ENCODE data around the gene UXT.

Gene UXT

DNA sequence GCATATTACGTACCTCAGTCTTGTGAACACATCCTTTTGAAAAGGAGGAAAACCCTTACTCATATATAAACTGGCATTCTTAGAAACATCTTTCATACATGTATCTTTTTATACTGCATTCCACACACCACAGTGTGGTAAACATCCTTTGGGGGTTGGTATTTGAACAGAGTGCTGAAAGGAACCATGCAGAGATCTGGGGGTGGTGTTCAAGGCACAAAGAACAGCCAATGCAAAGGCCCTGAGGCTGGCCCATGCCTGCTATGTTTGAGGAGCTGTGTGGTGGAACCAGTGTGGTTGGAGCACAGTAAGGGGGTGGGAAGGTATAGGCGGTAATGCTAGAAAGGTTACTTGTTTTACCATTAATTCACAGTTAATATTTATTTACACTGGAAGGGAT is 10.6 kb downstream of the UXT start:
- Histone ChIP-seq H3K4me1 (ENCODE audit: insufficient read depth, low read length) (no peaks in the 10 kb centered on the region), H3K27ac (ENCODE audit: low read depth, low read length) (no peak overlapping the region), H3K27me3 (ENCODE audit: insufficient read depth, low read length) (no peaks in the 10 kb centered on the region), H3K36me3 (ENCODE audit: insufficient read depth, low read length) (peaks cover 15% of the 10 kb centered on the region), H3K9me3 (ENCODE audit: insufficient read depth, low read depth, low read length) (no peaks in the 10 kb centered on the region), H3K4me3 (ENCODE audit: low read length) (no peak overlapping the region), H3K9ac (ENCODE audit: low read depth, low read length) (no peak overlapping the region)
- WGBS, result 100% methylated on average over 1 of the region's 2 CpGs

DNA sequence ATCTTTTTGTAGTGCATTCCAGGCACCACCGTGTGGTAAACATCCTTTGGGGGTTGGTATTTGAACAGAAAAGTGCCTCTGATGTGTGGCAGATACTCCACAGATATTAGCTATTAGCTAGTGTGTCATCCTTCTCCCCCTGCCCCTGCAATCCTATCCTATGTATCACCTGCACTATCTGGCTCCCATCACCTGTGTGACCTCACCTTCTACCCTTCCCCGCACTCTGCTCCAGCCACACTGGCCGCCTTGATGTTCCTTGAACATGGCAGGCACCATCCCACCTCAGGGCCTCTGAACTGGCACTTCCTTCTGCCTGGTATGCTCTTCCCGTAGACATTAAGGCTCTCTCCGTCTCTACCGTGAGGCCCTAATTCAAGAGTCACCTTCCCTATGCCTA is 12.3 kb downstream of the UXT start:
- 89% methylated on average over 6 of the region's 6 CpGs for WGBS
- Histone ChIP-seq H3K4me1 (ENCODE audit: insufficient read depth, low read length) (no peaks in the 10 kb centered on the region), H3K27me3 (ENCODE audit: insufficient read depth, low read length) (no peaks in the 10 kb centered on the region), H3K9me3 (ENCODE audit: insufficient read depth, low read depth, low read length) (no peaks in the 10 kb centered on the region), H3K36me3 (ENCODE audit: insufficient read depth, low read length) (peaks cover 13% of the 10 kb centered on the region; the same call in 1 of the 2 replicates), H3K4me3 (ENCODE audit: low read length) (no peak overlapping the region), H3K9ac (ENCODE audit: low read depth, low read length) (no peak overlapping the region), H3K27ac (ENCODE audit: low read depth, low read length) (no peak overlapping the region)

DNA sequence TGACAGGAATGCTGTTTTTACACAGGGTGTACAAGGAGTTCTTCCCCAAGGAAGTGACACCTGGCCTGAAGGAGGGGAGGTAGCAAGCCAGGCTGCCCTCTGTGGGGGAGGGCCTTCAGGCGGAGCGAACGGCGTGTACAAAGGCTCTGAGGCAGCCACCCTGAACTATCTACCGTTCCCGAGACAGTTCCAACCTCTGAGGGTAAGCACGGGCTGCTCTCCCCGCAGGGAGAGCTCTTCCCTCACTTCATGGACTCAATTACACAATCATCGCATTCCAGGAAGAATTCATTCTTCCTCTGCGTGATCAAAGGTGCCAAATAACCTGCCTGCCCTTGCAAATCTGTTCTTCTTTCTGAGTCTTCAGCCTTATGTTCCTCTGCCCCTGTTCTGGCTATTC is 13.4 kb downstream of the UXT start:
- 86% methylated on average over 10 of the region's 10 CpGs for WGBS
- Histone ChIP-seq H3K4me1 (ENCODE audit: insufficient read depth, low read length) (no peaks in the 10 kb centered on the region), H3K27me3 (ENCODE audit: insufficient read depth, low read length) (no peaks in the 10 kb centered on the region), H3K4me3 (ENCODE audit: low read length) (no peak overlapping the region), H3K9me3 (ENCODE audit: insufficient read depth, low read depth, low read length) (no peaks in the 10 kb centered on the region), H3K36me3 (ENCODE audit: insufficient read depth, low read length) (peaks cover 24% of the 10 kb centered on the region), H3K27ac (ENCODE audit: low read depth, low read length) (no peak overlapping the region), H3K9ac (ENCODE audit: low read depth, low read length) (no peak overlapping the region)

DNA sequence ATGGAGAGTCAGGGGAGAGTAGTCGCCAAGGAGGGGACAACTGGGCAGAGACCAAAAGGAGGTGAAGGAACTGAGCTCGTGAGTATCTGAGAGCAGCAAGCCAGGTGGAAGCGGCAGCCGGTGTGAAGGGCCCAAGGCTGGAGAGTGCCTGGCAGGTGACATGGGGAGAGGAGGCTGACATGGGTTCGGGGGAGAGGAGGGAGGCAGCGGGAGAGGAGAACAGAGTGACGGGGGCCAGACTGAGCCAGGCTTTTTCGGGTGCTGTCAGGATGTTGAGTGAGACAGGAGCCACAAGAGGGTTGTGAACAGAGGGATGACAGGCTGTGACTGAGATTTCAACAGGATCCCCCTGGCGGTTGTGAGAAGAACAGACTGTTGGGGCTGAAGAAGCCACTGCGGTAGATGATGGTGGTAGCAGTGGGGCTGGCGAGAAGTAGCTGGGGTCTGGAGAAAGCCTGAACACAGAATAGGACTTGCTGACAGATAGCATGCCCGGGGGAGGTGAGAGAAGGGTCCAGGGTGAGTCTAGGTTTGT is 14.4 kb downstream of the UXT start:
- no peaks in the 10 kb centered on the region; the same call in 1 of the 2 replicates for H3K9me3 ChIP-seq (ENCODE audit: insufficient read depth, low read depth, low read length)

DNA sequence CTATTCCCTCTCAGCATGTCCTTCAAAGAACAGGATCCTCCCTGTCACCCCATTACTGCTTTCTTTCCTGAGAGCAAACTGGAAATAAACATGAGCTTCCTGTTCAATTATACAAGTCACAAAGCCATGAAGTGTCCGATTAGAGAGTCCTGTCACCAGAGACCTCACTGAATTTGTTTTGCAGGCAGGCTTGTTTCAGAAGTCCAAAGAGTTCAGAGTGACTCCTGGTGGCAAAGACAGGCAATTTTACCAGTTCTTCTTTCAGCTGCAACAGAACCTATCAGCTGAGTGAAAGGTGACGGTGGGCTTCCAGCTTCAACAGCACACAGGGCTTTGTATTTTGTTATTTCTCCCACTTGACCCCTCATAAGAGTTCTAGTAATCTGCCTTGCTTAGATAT is 15.1 kb downstream of the UXT start:
- no peaks in the 10 kb centered on the region for H3K4me1 ChIP-seq (ENCODE audit: insufficient read depth, low read length)
- H3K36me3 ChIP-seq (ENCODE audit: insufficient read depth, low read length), result peaks cover 39% of the 10 kb centered on the region
- WGBS, result 77% methylated on average over 2 of the region's 2 CpGs
- no peak overlapping the region for H3K27ac ChIP-seq (ENCODE audit: low read depth, low read length)
- H3K4me3 ChIP-seq (ENCODE audit: low read length), result no peak overlapping the region
- H3K9ac ChIP-seq (ENCODE audit: low read depth, low read length), result no peak overlapping the region
- no peaks in the 10 kb centered on the region; the same call in 1 of the 2 replicates for H3K9me3 ChIP-seq (ENCODE audit: insufficient read depth, low read depth, low read length)
- no peaks in the 10 kb centered on the region for H3K27me3 ChIP-seq (ENCODE audit: insufficient read depth, low read length)

More for the DNA sequence above, 14.4 kb downstream of the UXT start:
- no peak overlapping the region for H3K4me3 ChIP-seq (ENCODE audit: low read length)
- 70% methylated on average over 12 of the region's 12 CpGs for WGBS
- H3K9ac ChIP-seq (ENCODE audit: low read depth, low read length), result no peak overlapping the region
- no peaks in the 10 kb centered on the region for H3K27me3 ChIP-seq (ENCODE audit: insufficient read depth, low read length)
- no peaks in the 10 kb centered on the region for H3K4me1 ChIP-seq (ENCODE audit: insufficient read depth, low read length)
- no peak overlapping the region for H3K27ac ChIP-seq (ENCODE audit: low read depth, low read length)
- peaks cover 33% of the 10 kb centered on the region for H3K36me3 ChIP-seq (ENCODE audit: insufficient read depth, low read length)

DNA sequence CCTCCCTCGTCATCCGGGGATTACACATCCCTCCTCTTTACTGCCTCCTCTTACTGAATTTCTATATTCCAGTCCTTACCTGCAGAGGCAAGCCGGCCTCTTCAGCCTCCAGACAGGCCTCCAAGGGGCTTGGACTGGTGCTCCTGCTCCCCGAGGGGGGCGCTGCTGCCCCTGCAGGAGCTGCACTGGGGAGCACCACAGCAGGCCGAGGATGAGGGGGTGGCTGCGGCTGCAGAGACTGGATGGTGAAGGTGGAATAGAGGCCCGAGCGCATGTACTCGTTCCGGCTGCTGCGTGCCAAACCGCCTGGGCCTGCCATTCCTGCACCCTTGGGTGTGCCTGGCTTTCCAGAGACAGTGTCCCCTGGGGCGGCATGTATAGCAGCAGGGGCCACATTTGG is 20.2 kb downstream of the UXT start:
- H3K9me3 ChIP-seq (ENCODE audit: insufficient read depth, low read depth, low read length), result no peaks in the 10 kb centered on the region; the same call in 1 of the 2 replicates
- no peak overlapping the region for H3K27ac ChIP-seq (ENCODE audit: low read depth, low read length)
- no peaks in the 10 kb centered on the region for H3K27me3 ChIP-seq (ENCODE audit: insufficient read depth, low read length)
- WGBS, result 92% methylated on average over 14 of the region's 14 CpGs
- no peaks in the 10 kb centered on the region for H3K4me1 ChIP-seq (ENCODE audit: insufficient read depth, low read length)
- H3K36me3 ChIP-seq (ENCODE audit: insufficient read depth, low read length), result peaks cover 66% of the 10 kb centered on the region
- H3K9ac ChIP-seq (ENCODE audit: low read depth, low read length), result no peak overlapping the region
- H3K4me3 ChIP-seq (ENCODE audit: low read length), result no peak overlapping the region

DNA sequence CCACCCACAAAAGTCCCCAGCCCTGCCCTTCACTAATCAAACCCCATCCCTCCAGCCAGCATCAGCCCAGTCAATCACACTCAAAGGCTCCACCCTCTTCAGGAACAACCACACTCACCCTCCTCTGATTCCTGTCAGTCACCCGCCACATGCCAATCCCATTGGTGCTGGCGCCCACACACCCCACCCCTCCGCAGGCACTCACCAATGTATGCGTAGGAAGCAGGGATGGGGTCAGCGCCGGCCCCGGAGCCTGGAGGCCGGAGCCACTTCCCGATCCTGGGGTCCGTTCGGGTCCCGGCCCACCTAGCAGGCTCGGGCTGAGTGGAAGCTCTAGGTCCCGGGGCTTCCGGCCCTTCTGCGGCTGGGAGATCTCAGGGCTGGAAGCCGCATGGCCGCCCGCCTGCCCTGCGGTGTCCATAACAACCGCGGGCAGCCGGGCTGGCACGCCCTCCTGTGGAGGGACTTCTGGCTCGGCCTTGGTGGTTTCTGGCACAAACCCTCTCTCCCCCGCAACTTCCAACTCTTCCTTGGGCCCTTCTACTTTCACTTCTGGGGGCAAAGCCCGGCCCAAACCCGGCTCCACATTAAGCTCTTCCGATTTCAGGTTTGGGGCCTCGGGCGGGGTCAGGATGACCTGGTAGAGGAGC is 21.3 kb downstream of the UXT start:
- Histone ChIP-seq H3K4me3 (ENCODE audit: low read length) (peak overlapping the region; percentile 45; the same call in 1 of the 2 replicates), H3K9me3 (ENCODE audit: insufficient read depth, low read depth, low read length) (no peaks in the 10 kb centered on the region; the same call in 1 of the 2 replicates), H3K36me3 (ENCODE audit: insufficient read depth, low read length) (peaks cover 61% of the 10 kb centered on the region), H3K9ac (ENCODE audit: low read depth, low read length) (peak overlapping the region; percentile 44; the same call in 1 of the 2 replicates), H3K4me1 (ENCODE audit: insufficient read depth, low read length) (no peaks in the 10 kb centered on the region), H3K27me3 (ENCODE audit: insufficient read depth, low read length) (no peaks in the 10 kb centered on the region), H3K27ac (ENCODE audit: low read depth, low read length) (no peak overlapping the region)
- 87% methylated on average over 31 of the region's 31 CpGs for WGBS

DNA sequence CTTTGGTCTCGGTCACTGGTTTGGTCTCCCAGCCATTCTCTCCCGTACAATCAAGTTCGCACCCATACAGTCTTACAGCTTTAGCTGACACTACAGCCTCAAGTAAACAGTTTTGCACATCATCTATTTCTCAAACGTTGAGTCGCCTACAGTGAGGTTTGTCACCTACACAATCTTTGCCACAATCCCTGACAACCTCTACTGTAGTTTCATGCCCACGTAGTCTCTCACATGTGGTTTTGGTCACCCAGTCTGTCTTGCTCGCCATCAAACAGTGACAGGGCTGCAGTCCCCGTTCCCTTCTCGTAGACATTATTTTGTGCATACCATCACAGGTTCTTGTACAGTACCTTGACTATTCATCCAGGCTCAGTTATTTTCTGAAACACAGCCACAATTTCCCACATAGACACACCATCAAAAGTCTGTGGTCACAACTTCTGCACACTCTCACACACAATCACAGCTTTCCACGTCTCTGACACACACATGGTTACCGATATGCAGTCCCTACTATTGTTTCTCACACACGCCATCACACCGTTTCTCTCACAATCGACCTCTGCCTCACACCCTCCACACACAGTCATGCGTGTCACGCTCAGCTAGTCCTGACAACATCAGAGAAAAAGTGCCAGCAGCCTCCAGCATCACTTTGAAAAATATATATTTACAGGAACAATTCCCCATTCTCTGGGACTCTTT is 24.0 kb downstream of the UXT start:
- Histone ChIP-seq H3K4me3 (ENCODE audit: low read length) (no peak overlapping the region), H3K9me3 (ENCODE audit: insufficient read depth, low read depth, low read length) (no peaks in the 10 kb centered on the region; the same call in 1 of the 2 replicates), H3K9ac (ENCODE audit: low read depth, low read length) (no peak overlapping the region), H3K4me1 (ENCODE audit: insufficient read depth, low read length) (no peaks in the 10 kb centered on the region), H3K27ac (ENCODE audit: low read depth, low read length) (no peak overlapping the region), H3K27me3 (ENCODE audit: insufficient read depth, low read length) (no peaks in the 10 kb centered on the region), H3K36me3 (ENCODE audit: insufficient read depth, low read length) (peaks cover 41% of the 10 kb centered on the region)
- 96% methylated on average over 16 of the region's 16 CpGs for WGBS

DNA sequence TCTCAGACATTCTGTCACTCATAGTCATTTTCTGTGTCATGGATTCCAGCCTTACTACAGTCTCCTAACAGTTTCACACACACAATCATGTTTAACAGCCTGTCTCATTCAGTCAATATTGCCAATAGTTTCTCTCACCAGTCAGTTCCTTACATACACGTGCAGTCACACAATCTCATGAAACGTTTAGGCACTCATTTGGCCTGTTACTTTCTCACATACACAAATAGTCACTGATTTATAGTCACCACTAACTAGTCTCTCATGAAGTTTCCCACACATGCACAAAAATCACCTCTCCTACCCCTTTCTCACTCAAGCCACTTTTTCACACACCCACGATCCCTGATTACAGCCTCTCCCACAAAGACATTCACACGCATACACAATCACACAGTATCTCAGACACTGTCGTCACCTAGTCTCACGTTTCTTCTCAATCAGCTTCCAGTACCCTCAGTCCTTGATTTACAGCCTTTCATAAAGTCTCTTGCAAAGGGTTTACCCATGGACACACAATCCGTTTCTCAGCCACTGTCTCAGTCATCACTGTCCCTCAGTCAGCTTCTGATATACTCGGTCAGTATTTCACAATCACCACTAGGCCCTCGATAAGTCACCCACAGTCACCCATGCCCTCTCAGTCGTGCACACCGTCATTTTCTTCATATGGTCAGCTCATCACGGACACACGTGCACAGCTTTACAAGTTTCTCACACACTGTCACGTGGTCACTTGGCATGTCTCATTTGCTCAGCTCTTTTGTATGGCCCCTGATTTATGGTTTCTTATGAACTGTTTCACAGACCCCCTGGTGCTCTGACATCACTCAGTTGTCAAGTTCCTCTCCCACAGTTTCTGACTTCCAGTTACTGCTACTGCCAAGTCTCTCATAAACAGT is 25.0 kb downstream of the UXT start:
- WGBS, result 87% methylated on average over 14 of the region's 14 CpGs

DNA sequence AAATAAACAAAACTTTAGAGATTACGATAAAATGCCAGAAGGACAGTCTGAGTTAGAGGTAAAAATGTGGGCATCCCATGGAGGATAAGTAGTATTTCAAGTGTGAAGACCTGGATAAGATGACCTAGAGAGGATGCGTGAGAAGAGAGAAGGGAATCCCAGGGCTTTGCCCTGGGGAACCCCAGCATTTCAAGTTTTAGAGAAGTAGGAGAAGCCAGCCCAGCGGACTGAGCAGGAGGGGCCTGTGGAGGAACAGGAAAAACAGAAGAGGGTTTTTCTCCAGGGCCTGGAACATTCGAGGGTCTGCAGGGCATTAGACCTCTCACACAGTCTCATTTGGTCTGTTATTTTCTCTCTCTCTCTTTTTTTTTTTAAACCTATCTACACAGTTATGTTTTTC is 26.3 kb downstream of the UXT start:
- no peaks in the 10 kb centered on the region for H3K27me3 ChIP-seq (ENCODE audit: insufficient read depth, low read length)
- WGBS, result 69% methylated on average over 4 of the region's 4 CpGs

More for the DNA sequence above, 25.0 kb downstream of the UXT start:
- Histone ChIP-seq H3K9me3 (ENCODE audit: insufficient read depth, low read depth, low read length) (no peaks in the 10 kb centered on the region), H3K9ac (ENCODE audit: low read depth, low read length) (no peak overlapping the region), H3K36me3 (ENCODE audit: insufficient read depth, low read length) (peaks cover 31% of the 10 kb centered on the region), H3K4me1 (ENCODE audit: insufficient read depth, low read length) (no peaks in the 10 kb centered on the region), H3K27ac (ENCODE audit: low read depth, low read length) (no peak overlapping the region), H3K4me3 (ENCODE audit: low read length) (no peak overlapping the region), H3K27me3 (ENCODE audit: insufficient read depth, low read length) (no peaks in the 10 kb centered on the region)

DNA sequence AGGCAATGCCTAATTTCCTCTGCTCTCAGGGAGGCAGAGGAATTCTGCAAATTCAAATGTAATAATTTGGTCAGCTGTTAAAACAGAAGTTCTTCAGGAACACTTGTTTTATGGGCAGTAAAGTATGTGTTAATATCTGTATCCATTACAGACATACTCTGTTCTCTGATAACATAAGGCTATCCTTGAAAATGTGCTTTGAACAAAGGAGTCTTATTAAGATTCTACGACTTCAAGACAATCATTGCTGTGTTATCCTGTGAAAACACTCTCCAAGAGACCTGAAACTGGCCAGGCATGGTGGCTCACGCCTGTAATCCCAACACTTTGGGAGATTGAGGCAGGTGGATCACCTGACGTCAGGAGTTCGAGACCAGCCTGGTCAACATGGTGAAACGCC is 27.3 kb downstream of the UXT start:
- Histone ChIP-seq H3K4me1 (ENCODE audit: insufficient read depth, low read length) (no peaks in the 10 kb centered on the region), H3K27me3 (ENCODE audit: insufficient read depth, low read length) (no peaks in the 10 kb centered on the region), H3K36me3 (ENCODE audit: insufficient read depth, low read length) (peaks cover 18% of the 10 kb centered on the region), H3K9ac (ENCODE audit: low read depth, low read length) (no peak overlapping the region), H3K4me3 (ENCODE audit: low read length) (no peak overlapping the region), H3K9me3 (ENCODE audit: insufficient read depth, low read depth, low read length) (no peaks in the 10 kb centered on the region), H3K27ac (ENCODE audit: low read depth, low read length) (no peak overlapping the region)
- WGBS, result 98% methylated on average over 5 of the region's 5 CpGs

More for the DNA sequence above, 26.3 kb downstream of the UXT start:
- H3K9me3 ChIP-seq (ENCODE audit: insufficient read depth, low read depth, low read length), result no peaks in the 10 kb centered on the region
- H3K4me3 ChIP-seq (ENCODE audit: low read length), result no peak overlapping the region
- no peak overlapping the region for H3K9ac ChIP-seq (ENCODE audit: low read depth, low read length)
- peaks cover 21% of the 10 kb centered on the region for H3K36me3 ChIP-seq (ENCODE audit: insufficient read depth, low read length)
- no peaks in the 10 kb centered on the region for H3K4me1 ChIP-seq (ENCODE audit: insufficient read depth, low read length)
- H3K27ac ChIP-seq (ENCODE audit: low read depth, low read length), result no peak overlapping the region

Data from HUES64 (cell line).